ENCODE results near the gene TM4SF4. TPM values are rescaled to one million over a fixed set of nuclear protein-coding genes. Genes with fewer than 3 reads are reported as not detected.

TM4SF4 gene
- total RNA-seq, 4 donors from 2014 or later, result 0.13 to 2.3 TPM; not detected in 2

GRCh38 chr3:149529099-149529498, 54.6 kb downstream of the TM4SF4 start:
- no peak overlapping the region for H3K4me3 ChIP-seq
- H3K27ac ChIP-seq, result no peak overlapping the region
- no peaks in the 10 kb centered on the region for H3K9me3 ChIP-seq
- no peaks in the 10 kb centered on the region for H3K27me3 ChIP-seq
- ATAC-seq, result no peak
- peaks cover 0 to 6% of the 10 kb centered on the region in 2 donors for H3K4me1 ChIP-seq
- DNase-seq, result no peak
- intact Hi-C loops (cut with DNase I; ENCODE audit: low total_unique reads), result no loop called here
- in situ Hi-C loops (cut with MboI; ENCODE audit: low sequenced_read_pairs in 4 of 4), result loop anchor here in 1 of 4 donors (25.0 kb wide), 1 partner anchor 108 kb away; no protein-coding TSS in a partner anchor
- peaks cover 0 to 18% of the 10 kb centered on the region in 2 donors for H3K36me3 ChIP-seq
- no peak for TF ChIP-seq CTCF (IDR thresholded peaks at IDR 0.05 in 4 of 5, conservative IDR thresholded peaks at IDR 0.05 in 1 of 5)
- no peak for TF ChIP-seq POLR2A (IDR thresholded peaks at IDR 0.05)

- Histone ChIP-seq H3K4me1 (peaks cover 24 to 25% of the 10 kb centered on the region in 2 donors), H3K9me3 (no peaks in the 10 kb centered on the region), H3K27me3 (no peaks in the 10 kb centered on the region), H3K27ac (no peak overlapping the region), H3K4me3 (no peak overlapping the region), H3K36me3 (no peaks in the 10 kb centered on the region)
- in situ Hi-C loops (cut with MboI; ENCODE audit: low sequenced_read_pairs in 4 of 4) (loop anchor here in 1 of 4 donors (25.0 kb wide), 1 partner anchor 105 kb away; no protein-coding TSS in a partner anchor), intact Hi-C loops (cut with DNase I; ENCODE audit: low total_unique reads) (loop anchor here (5.0 kb wide), 2 partner anchors 125 to 185 kb away; partner anchors contain the start of gene WWTR1)
- ATAC-seq (no peak), DNase-seq (no peak)
- no peak for TF ChIP-seq POLR2A (IDR thresholded peaks at IDR 0.05)
- TF ChIP-seq CTCF (IDR thresholded peaks at IDR 0.05 in 4 of 5, conservative IDR thresholded peaks at IDR 0.05 in 1 of 5), result no peak
Measured at GRCh38 chr3:149532489-149533180, 58.1 kb downstream of the TM4SF4 start.

- H3K36me3 ChIP-seq, result no peaks in the 10 kb centered on the region
- peaks cover 18 to 25% of the 10 kb centered on the region in 2 donors for H3K4me1 ChIP-seq
- H3K9me3 ChIP-seq, result no peaks in the 10 kb centered on the region
- no peak overlapping the region for H3K4me3 ChIP-seq
- DNase-seq, result no peak
- intact Hi-C loops (cut with DNase I; ENCODE audit: low total_unique reads) (loop anchor here (5.0 kb wide), 2 partner anchors 123 to 183 kb away; partner anchors contain the start of gene WWTR1), in situ Hi-C loops (cut with MboI; ENCODE audit: low sequenced_read_pairs in 4 of 4) (loop anchor here in 1 of 4 donors (25.0 kb wide), 1 partner anchor 103 kb away; no protein-coding TSS in a partner anchor)
- TF ChIP-seq CTCF (IDR thresholded peaks at IDR 0.05 in 4 of 5, conservative IDR thresholded peaks at IDR 0.05 in 1 of 5) (no peak), POLR2A (IDR thresholded peaks at IDR 0.05) (no peak)
- H3K27ac ChIP-seq, result no peak overlapping the region
- ATAC-seq, result no peak
- H3K27me3 ChIP-seq, result no peaks in the 10 kb centered on the region
Measured at GRCh38 chr3:149534082-149534481, 59.6 kb downstream of the TM4SF4 start.

GRCh38 chr3:149534671-149535332, 60.3 kb downstream of the TM4SF4 start:
- Histone ChIP-seq H3K4me1 (peaks cover 22 to 25% of the 10 kb centered on the region in 2 donors), H3K4me3 (no peak overlapping the region), H3K36me3 (no peaks in the 10 kb centered on the region), H3K27ac (peak overlapping the region in 1 of 4 donors; percentile 7), H3K9me3 (no peaks in the 10 kb centered on the region), H3K27me3 (no peaks in the 10 kb centered on the region)
- intact Hi-C loops (cut with DNase I; ENCODE audit: low total_unique reads), result loop anchor here (5.0 kb wide), 2 partner anchors 122 to 182 kb away; partner anchors contain the start of gene WWTR1
- in situ Hi-C loops (cut with MboI; ENCODE audit: low sequenced_read_pairs in 4 of 4), result loop anchor here in 1 of 4 donors (25.0 kb wide), 1 partner anchor 102 kb away; no protein-coding TSS in a partner anchor
- ATAC-seq, result no peak
- DNase-seq, result no peak
- TF ChIP-seq POLR2A (IDR thresholded peaks at IDR 0.05), result no peak
- no peak for TF ChIP-seq CTCF (IDR thresholded peaks at IDR 0.05 in 4 of 5, conservative IDR thresholded peaks at IDR 0.05 in 1 of 5)

Data from gastrocnemius medialis (tissue), 4 donors.